Parietal lobe (tissue), 2 donors: ENCODE data around the gene RILPL1. TPM values are rescaled to one million over a fixed set of nuclear protein-coding genes. Genes with fewer than 3 reads are reported as not detected.

Source experiments
- small RNA-seq: library from RNA; depleted of rRNA; stranded (forward); fragments of <200 nt; gene quantifications from one replicate; pipeline ENCODE3, GENCODE V24; 2014; ENCODE audit warnings: low replicate concordance
- total RNA-seq: library from RNA; depleted of rRNA; stranded (reverse); fragments of >200 nt; gene quantifications from one replicate; pipeline ENCODE4 v1.2.3, GENCODE V29; 2014

Gene RILPL1
- total RNA-seq: 7.5 TPM

GRCh38 chr12:123533672-123534643 lies at the start of gene RILPL1:
Gene RILPL1 (minus strand): TSS chr12:123533719. CDS start chr12:123533482, 237 bp downstream.

GRCh38 chr12:123457980-123458779 lies 75.3 kb downstream of the RILPL1 start, which contains the start of gene SNRNP35:
Gene SNRNP35 (plus strand): TSS chr12:123458139. CDS start chr12:123465541, 7,402 bp downstream.

GRCh38 chr12:123436017-123436964 lies 97.2 kb downstream of the RILPL1 start, which contains the start of gene RILPL2:
Gene RILPL2 (minus strand): TSS chr12:123436684. CDS start chr12:123436420, 264 bp downstream.

Small RNAs within 50 kb of the gene (small RNA-seq; reads per million reads assigned to genes)
- gene AC145423.2: not detected
- gene MIR3908: not detected

Other genes starting within 250 kb of the RILPL1 start
- gene SBNO1, start 168.9 kb downstream of the RILPL1 start, total RNA-seq: 51.0 TPM
- 33.5 TPM for gene KMT5A, start 149.6 kb downstream of the RILPL1 start, total RNA-seq
- gene RILPL2, start 97.0 kb downstream of the RILPL1 start, total RNA-seq: 0.63 TPM
- 35.1 TPM for gene SNRNP35, start 75.6 kb downstream of the RILPL1 start, total RNA-seq
- gene TMED2, start 50.8 kb upstream of the RILPL1 start, total RNA-seq: 129 TPM
- 39.1 TPM for gene DDX55, start 68.4 kb upstream of the RILPL1 start, total RNA-seq
- gene EIF2B1, start 100.0 kb upstream of the RILPL1 start, total RNA-seq: 55.7 TPM
- 31.0 TPM for gene GTF2H3, start 100.1 kb upstream of the RILPL1 start, total RNA-seq
- 33.5 TPM for gene TCTN2, start 137.4 kb upstream of the RILPL1 start, total RNA-seq
- 64.2 TPM for gene ATP6V0A2, start 178.6 kb upstream of the RILPL1 start, total RNA-seq
- 45.1 TPM for gene DNAH10, start 228.6 kb upstream of the RILPL1 start, total RNA-seq